HL-60/S4 (cell line): ENCODE measurements around the gene CNTNAP1.

Experiments
- in situ Hi-C: fragments of 300-500 bp; cut with MboI; formaldehyde crosslinking; loops from 2 replicates; pipeline ENCODE4 v1.14.3; 2022; ENCODE audit warnings: low sequenced_read_pairs

CNTNAP1 gene

GRCh38 chr17:42684929-42685556, 2.7 kb downstream of the CNTNAP1 start:
- in situ Hi-C loops, result loop anchor here (10.0 kb wide), 1 partner anchor 100 kb away; no protein-coding TSS in a partner anchor

GRCh38 chr17:42685831-42686230, 3.5 kb downstream of the CNTNAP1 start:
- in situ Hi-C loops, result loop anchor here (10.0 kb wide), 1 partner anchor 101 kb away; no protein-coding TSS in a partner anchor

GRCh38 chr17:42686520-42687128, 4.3 kb downstream of the CNTNAP1 start:
- in situ Hi-C loops, result loop anchor here (10.0 kb wide), 1 partner anchor 102 kb away; no protein-coding TSS in a partner anchor

GRCh38 chr17:42687707-42688320, 5.5 kb downstream of the CNTNAP1 start:
- in situ Hi-C loops, result loop anchor here (10.0 kb wide), 1 partner anchor 103 kb away; no protein-coding TSS in a partner anchor

- in situ Hi-C loops, result no loop called here
These were observed 8.3 kb downstream of the CNTNAP1 start for GRCh38 chr17:42690596-42690995.

- in situ Hi-C loops, result no loop called here
These were observed 8.8 kb downstream of the CNTNAP1 start for GRCh38 chr17:42691021-42691545.

GRCh38 chr17:42692489-42692888, 10.2 kb downstream of the CNTNAP1 start:
- in situ Hi-C loops, result no loop called here

GRCh38 chr17:42694524-42694923, 12.2 kb downstream of the CNTNAP1 start:
- in situ Hi-C loops, result no loop called here

- in situ Hi-C loops, result no loop called here
These were observed 13.2 kb downstream of the CNTNAP1 start for GRCh38 chr17:42695500-42695899.

GRCh38 chr17:42697108-42697811, 14.9 kb downstream of the CNTNAP1 start:
- in situ Hi-C loops, result no loop called here

GRCh38 chr17:42698736-42699414, 16.5 kb downstream of the CNTNAP1 start:
- in situ Hi-C loops, result no loop called here

- in situ Hi-C loops, result no loop called here
These were observed 17.0 kb downstream of the CNTNAP1 start for GRCh38 chr17:42699415-42699740.

GRCh38 chr17:42700586-42701289, 18.4 kb downstream of the CNTNAP1 start:
- in situ Hi-C loops, result no loop called here

- in situ Hi-C loops, result no loop called here
These were observed 20.1 kb downstream of the CNTNAP1 start for GRCh38 chr17:42702446-42702845.

- in situ Hi-C loops, result no loop called here
These were observed 22.1 kb downstream of the CNTNAP1 start for GRCh38 chr17:42704490-42704836.

- in situ Hi-C loops, result no loop called here
These were observed 22.6 kb downstream of the CNTNAP1 start for GRCh38 chr17:42704837-42705494.

GRCh38 chr17:42706732-42707131, 24.4 kb downstream of the CNTNAP1 start:
- in situ Hi-C loops, result no loop called here

GRCh38 chr17:42708588-42708987, 26.3 kb downstream of the CNTNAP1 start:
- in situ Hi-C loops, result no loop called here

- in situ Hi-C loops, result no loop called here
These were observed 27.2 kb downstream of the CNTNAP1 start for GRCh38 chr17:42709561-42709960.
